HepG2 (cell line): Measurements from ENCODE around the gene NKAIN4. TPM values are rescaled to one million over a fixed set of nuclear protein-coding genes. Genes with fewer than 3 reads are reported as not detected.

ENCODE experiments used
- ATAC-seq: fragments of 200-7000 bp; cut with Tn5 transposase; 3 replicates; pipeline ENCODE4 v1.9.1; 2020; ENCODE audit warnings: mild to moderate bottlenecking, moderate library complexity
- BruUV-seq: library from RNA; stranded (reverse); fragments of 400-500 nt; replicated peaks from 2 replicates; lab custom pipeline; 2021; lab: Mats Ljungman, UMichigan
- CTCF ChIA-PET: fragments of 300-600 bp; formaldehyde crosslinking; extraction: SDS; loops from one replicate; lab custom pipeline; 2021; ENCODE audit warnings: low total read pairs, inconsistent platforms, low intra/inter-chr PET ratio; lab: Yijun Ruan, JAX
- POLR2A ChIA-PET: fragments of 350-600 bp; sonication (Branson Sonifier 250); formaldehyde crosslinking; loops from one replicate; lab custom pipeline; 2020; ENCODE audit warnings: antibody characterized with exemption, inconsistent platforms; lab: Yijun Ruan, JAX
- DNase-seq: peaks from one replicate; pipeline ENCODE4 v3.0.0-alpha.2; 2015; ENCODE audit warnings: low spot score
- FAIRE-seq: peaks from 3 replicates; lab custom pipeline; 2011; peaks lifted over from hg19 to GRCh38; lab: Jason Lieb, UNC
- H2AFZ ChIP-seq: one replicate; pipeline ENCODE4 v1.6.1; 2011; ENCODE audit warnings: low read length, inconsistent platforms
- H3K27ac ChIP-seq: fragments of 300-600 bp; 3 replicates; pipeline ENCODE4 v1.8.0; 2011; ENCODE audit warnings: mixed run types, mild to moderate bottlenecking, mixed read lengths, low read length, inconsistent platforms; ENCODE audit not compliant: insufficient read depth; ENCODE audit errors: extremely low read length
- H3K27me3 ChIP-seq, 2 experiments: fragments of 200-600 bp in 1 of 2; 2 replicates in 1 of 2; 3 replicates in 1 of 2; pipeline versions ENCODE4 v1.6.0 to v1.8.0; 2011; ENCODE audit warnings: low read length in 2 of 2, mild to moderate bottlenecking in 2 of 2, moderate library complexity in 2 of 2, inconsistent platforms in 1 of 2; ENCODE audit not compliant: insufficient read depth in 2 of 2, control insufficient read depth in 1 of 2
- H3K36me3 ChIP-seq, 2 experiments: fragments of 200-600 bp in 1 of 2; replicated peaks in 1 of 2; 2 replicates in 1 of 2; 3 replicates in 1 of 2; pipeline versions ENCODE4 v1.5.1 to v1.8.0; 2011; ENCODE audit warnings: low read length in 2 of 2, inconsistent platforms in 1 of 2; ENCODE audit not compliant: insufficient read depth in 2 of 2, control insufficient read depth in 1 of 2
- H3K4me1 ChIP-seq: 2 replicates; pipeline ENCODE4 v1.5.1; 2012; ENCODE audit warnings: low read length, inconsistent platforms; ENCODE audit not compliant: insufficient read depth
- H3K4me2 ChIP-seq: 2 replicates; pipeline ENCODE4 v1.6.0; 2011; ENCODE audit warnings: low read depth, low read length, inconsistent platforms
- H3K4me3 ChIP-seq, 3 experiments: fragments of 200-600 bp in 1 of 3; sonication (generic), shearing (Covaris generic) in 1 of 3; replicated peaks in 1 of 3; 2 replicates each; pipeline ENCODE4 v1.5.1; 2011 to 2016; ENCODE audit warnings: low read length in 3 of 3, inconsistent platforms in 2 of 3, low read depth in 2 of 3, mild to moderate bottlenecking in 2 of 3, control low read depth in 1 of 3, mixed read lengths in 1 of 3; ENCODE audit not compliant: insufficient read depth in 1 of 3
- H3K79me2 ChIP-seq: one replicate; pipeline ENCODE4 v1.6.1; 2011; ENCODE audit warnings: low read length, inconsistent platforms; ENCODE audit not compliant: insufficient read depth
- H3K9ac ChIP-seq: 2 replicates; pipeline ENCODE4 v1.6.0; 2011; ENCODE audit warnings: mild to moderate bottlenecking, low read depth, low read length, inconsistent platforms; ENCODE audit not compliant: insufficient read depth
- H3K9me3 ChIP-seq: 2 replicates; pipeline ENCODE4 v1.5.1; 2012; ENCODE audit warnings: mild to moderate bottlenecking, low read length
- H4K20me1 ChIP-seq: 2 replicates; pipeline ENCODE4 v1.6.0; 2011; ENCODE audit warnings: inconsistent platforms, mild to moderate bottlenecking, low read length, moderate library complexity; ENCODE audit not compliant: insufficient read depth
- ELF4 ChIP-seq: sonication (generic); formaldehyde crosslinking; IDR thresholded peaks from 2 replicates; pipeline ENCODE4 v1.5.0; 2020; ENCODE audit warnings: missing genetic modification reagents, mild to moderate bottlenecking, moderate library complexity, borderline replicate concordance
- EP300 ChIP-seq, 3 experiments: sonication (generic) in 1 of 3; formaldehyde crosslinking in 1 of 3; IDR thresholded peaks; 2 replicates each; pipeline versions ENCODE4 v1.5.1 to v1.6.1; 2011 to 2020; ENCODE audit warnings: low read depth in 2 of 3, low read length in 2 of 3, borderline replicate concordance in 1 of 3, improper control_type of control experiment in 1 of 3, mild to moderate bottlenecking in 1 of 3, missing genetic modification reagents in 1 of 3, moderate library complexity in 1 of 3
- FOXO1 ChIP-seq: sonication (generic); formaldehyde crosslinking; IDR thresholded peaks from 2 replicates; pipeline ENCODE4 v1.4.0; 2020; ENCODE audit warnings: missing genetic modification reagents
- GLI4 ChIP-seq: sonication (generic); formaldehyde crosslinking; IDR thresholded peaks from 2 replicates; pipeline ENCODE4 v1.5.1; 2020; ENCODE audit warnings: missing genetic modification reagents, mild to moderate bottlenecking, moderate library complexity, borderline replicate concordance
- HMG20A ChIP-seq: IDR thresholded peaks from 2 replicates; pipeline ENCODE4 v1.6.1; 2016; ENCODE audit warnings: borderline replicate concordance
- HMGXB3 ChIP-seq: sonication (generic); formaldehyde crosslinking; IDR thresholded peaks from 2 replicates; pipeline ENCODE4 v1.4.0; 2020; ENCODE audit warnings: missing genetic modification reagents, borderline replicate concordance
- KDM5B ChIP-seq: sonication (generic); formaldehyde crosslinking; IDR thresholded peaks from 2 replicates; pipeline ENCODE4 v1.4.0; 2020; ENCODE audit warnings: missing genetic modification reagents, mild to moderate bottlenecking, borderline replicate concordance
- NBN ChIP-seq: fragments of 450-650 bp; conservative IDR thresholded peaks from 2 replicates; pipeline ENCODE4 v1.6.1; 2017
- ONECUT2 ChIP-seq: sonication (generic); formaldehyde crosslinking; IDR thresholded peaks from 2 replicates; pipeline ENCODE4 v1.4.0; 2020; ENCODE audit warnings: missing genetic modification reagents
- REPIN1 ChIP-seq: sonication (generic); formaldehyde crosslinking; IDR thresholded peaks from 2 replicates; pipeline ENCODE4 v1.8.0; 2022; ENCODE audit warnings: missing genetic modification reagents, low read depth, mild to moderate bottlenecking, borderline replicate concordance
- SNAI1 ChIP-seq: sonication (generic); formaldehyde crosslinking; IDR thresholded peaks from 2 replicates; pipeline ENCODE4 v1.5.0; 2020; ENCODE audit warnings: mild to moderate bottlenecking, missing genetic modification reagents, borderline replicate concordance
- TOE1 ChIP-seq: sonication (generic); formaldehyde crosslinking; IDR thresholded peaks from 2 replicates; pipeline ENCODE4 v1.4.0; 2020; ENCODE audit warnings: mild to moderate bottlenecking, missing genetic modification reagents
- ZNF496 ChIP-seq: sonication (generic); formaldehyde crosslinking; IDR thresholded peaks from 2 replicates; pipeline ENCODE4 v1.8.1; 2023; ENCODE audit warnings: mild to moderate bottlenecking, moderate library complexity, missing genetic modification reagents; ENCODE audit not compliant: insufficient replicate concordance
- ZNF615 ChIP-seq: sonication (generic); formaldehyde crosslinking; IDR thresholded peaks from 2 replicates; pipeline ENCODE4 v1.5.0; 2020; ENCODE audit warnings: mild to moderate bottlenecking, missing genetic modification reagents, borderline replicate concordance
- ZSCAN12 ChIP-seq: sonication (generic); formaldehyde crosslinking; IDR thresholded peaks from 2 replicates; pipeline ENCODE4 v1.9.0; 2021; ENCODE audit warnings: mild to moderate bottlenecking, missing genetic modification reagents
- WGBS: methylation state at CpG from one replicate; pipeline ENCODE4 v1.1.6; 2017; ENCODE audit warnings: low lambda C conversion rate; 5-methylcytosine and 5-hydroxymethylcytosine counted together
- in situ Hi-C: cut with HindIII; loops from 2 replicates; pipeline ENCODE4 v1.10.0; 2017; ENCODE audit warnings: low pct_unique_long_range_greater_than_20kb; ENCODE audit not compliant: extremely low pct_ligation_motif_present
- intact Hi-C: fragments of 100-400 bp; cut with micrococcal nuclease; formaldehyde crosslinking; loops from one replicate; pipeline ENCODE4 v1.10.0; 2022; ENCODE audit not compliant: unreplicated experiment
- polyA plus RNA-seq, 8 experiments: library from polyadenylated mRNA; depleted of rRNA in 3 of 8; stranded (reverse) in 7 of 8; unstranded in 1 of 8; fragments of >200 nt; fragmentation: Illumina TruSeq in 4 of 8; extraction: Trizol in 4 of 8; gene quantifications; 2 replicates each; pipeline versions ENCODE4 v1.2.1 to v1.2.3, GENCODE V29; 2011 to 2016; ENCODE audit warnings: low read depth in 4 of 8, missing spikeins in 1 of 8, mixed read lengths in 1 of 8; ENCODE audit not compliant: insufficient read depth in 1 of 8
- total RNA-seq, 5 experiments: library from RNA; depleted of rRNA; stranded (reverse); fragments of >200 nt; fragmentation: Illumina TruSeq; extraction: Trizol; gene quantifications; 2 replicates each; pipeline ENCODE4 v1.2.3, GENCODE V29; 2016; ENCODE audit warnings: low read depth in 1 of 5
- TF ChIP-seq, protein P1 (sequence below): IDR thresholded peaks from 2 replicates; pipeline ENCODE4 v1.6.1; 2018; ENCODE audit warnings: missing genetic modification reagents
- TF ChIP-seq, protein P2 (sequence below): sonication (generic); formaldehyde crosslinking; IDR thresholded peaks from 2 replicates; pipeline ENCODE4 v1.4.0; 2020; ENCODE audit warnings: missing genetic modification reagents

Gene NKAIN4
- total and polyA plus RNA-seq, 2 of the 13 experiments (the other 11 are each of a cell fraction or from before 2014, with no cell fraction given): not detected

DNA sequence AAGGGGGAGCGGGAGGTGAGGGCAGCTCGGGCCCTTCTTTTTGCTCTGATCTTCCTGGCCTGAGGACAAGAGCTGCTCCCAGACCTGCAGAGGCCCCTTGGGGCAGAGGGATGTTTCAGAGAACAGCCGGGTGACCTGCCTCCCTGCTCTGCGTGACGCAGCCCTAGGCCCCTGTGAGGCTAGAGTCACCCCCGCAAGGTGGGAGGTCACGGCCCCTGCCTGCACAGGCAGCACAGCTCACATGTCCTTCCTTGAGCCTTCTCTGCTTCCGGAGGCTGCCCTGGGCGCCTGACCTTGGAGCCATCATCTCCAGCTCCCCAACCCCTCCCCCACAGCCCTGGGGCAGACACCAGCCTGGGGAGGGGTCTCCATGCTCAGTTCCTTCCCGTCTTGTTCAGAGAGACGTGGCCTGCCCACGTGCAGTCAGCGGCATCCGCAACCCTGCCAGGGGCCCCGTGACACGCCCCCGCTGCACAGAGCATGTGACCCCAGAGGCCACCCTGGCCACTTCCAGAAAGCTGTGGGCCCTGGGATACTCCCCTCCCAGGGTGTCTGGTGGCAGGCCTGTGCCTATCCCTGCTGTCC lies 18.8 kb downstream of the NKAIN4 start, which contains the start of gene BIRC7:
BIRC7 (plus strand) TSS at position 507 of the 585 bp plus-strand sequence. CDS start 192 bp downstream, outside the sequence.
- 5% methylated on average over 15 of the region's 17 CpGs for WGBS
- Histone ChIP-seq H3K9ac (no peak within 1 kb of the TSS), H3K4me3 (peak within 1 kb of the TSS in 2 of 3 experiments; percentile 48 to 58; a peak in 3 of 6 replicates), H3K9me3 (no peaks in the 10 kb centered on the region), H3K27ac (no peak within 1 kb of the TSS), H3K27me3 (peaks cover 16 to 69% of the 10 kb centered on the region in 2 experiments), H3K4me1 (peaks cover 51% of the 10 kb centered on the region), H3K4me2 (peak within 1 kb of the TSS; percentile 65), H3K36me3 (no peaks in the 10 kb centered on the region), H2AFZ (no peak within 1 kb of the TSS), H4K20me1 (no peaks in the 10 kb centered on the region), H3K79me2 (no peaks in the 10 kb centered on the region)
- ATAC-seq: peak; percentile 10
- ChIA-PET POLR2A (interaction anchor here (1.2 to 2.0 kb wide), 2 partner anchors 12 to 19 kb away, joined by 4 to 6 read pairs; no protein-coding TSS in a partner anchor), CTCF (interaction anchor here (1.1 kb wide), 1 partner anchor 12 kb away, joined by 4 read pairs; no protein-coding TSS in a partner anchor)
- BruUV-seq: no TSS peak
- intact Hi-C loops (no loop called here), in situ Hi-C loops (no loop called here)
- FAIRE-seq: no peak
- DNase-seq: no peak
- TF ChIP-seq FOXO1 (no peak), REPIN1 (no peak), TOE1 (CRISPR knock-in tag) (no peak), GLI4 (no peak), NBN (no peak), ELF4 (CRISPR knock-in tag) (no peak), ZSCAN12 (no peak), SNAI1 (no peak), KDM5B (peak; percentile 62; the same call in 1 of the 2 replicates), HMGXB3 (CRISPR knock-in tag) (no peak), ONECUT2 (CRISPR knock-in tag) (no peak), ZNF615 (CRISPR knock-in tag) (no peak), ZNF496 (CRISPR knock-in tag) (no peak), HMG20A (no peak), EP300 (IDR thresholded peaks at IDR 0.05; ENCODE audit: low read depth in 2 of 2, low read length in 2 of 2) (no peak), EP300 (CRISPR knock-in tag; IDR thresholded peaks at IDR 0.05; ENCODE audit: borderline replicate concordance) (no peak)
- TF ChIP-seq, protein P1, sequence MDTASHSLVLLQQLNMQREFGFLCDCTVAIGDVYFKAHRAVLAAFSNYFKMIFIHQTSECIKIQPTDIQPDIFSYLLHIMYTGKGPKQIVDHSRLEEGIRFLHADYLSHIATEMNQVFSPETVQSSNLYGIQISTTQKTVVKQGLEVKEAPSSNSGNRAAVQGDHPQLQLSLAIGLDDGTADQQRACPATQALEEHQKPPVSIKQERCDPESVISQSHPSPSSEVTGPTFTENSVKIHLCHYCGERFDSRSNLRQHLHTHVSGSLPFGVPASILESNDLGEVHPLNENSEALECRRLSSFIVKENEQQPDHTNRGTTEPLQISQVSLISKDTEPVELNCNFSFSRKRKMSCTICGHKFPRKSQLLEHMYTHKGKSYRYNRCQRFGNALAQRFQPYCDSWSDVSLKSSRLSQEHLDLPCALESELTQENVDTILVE (CRISPR knock-in tag): no peak
- TF ChIP-seq, protein P2, sequence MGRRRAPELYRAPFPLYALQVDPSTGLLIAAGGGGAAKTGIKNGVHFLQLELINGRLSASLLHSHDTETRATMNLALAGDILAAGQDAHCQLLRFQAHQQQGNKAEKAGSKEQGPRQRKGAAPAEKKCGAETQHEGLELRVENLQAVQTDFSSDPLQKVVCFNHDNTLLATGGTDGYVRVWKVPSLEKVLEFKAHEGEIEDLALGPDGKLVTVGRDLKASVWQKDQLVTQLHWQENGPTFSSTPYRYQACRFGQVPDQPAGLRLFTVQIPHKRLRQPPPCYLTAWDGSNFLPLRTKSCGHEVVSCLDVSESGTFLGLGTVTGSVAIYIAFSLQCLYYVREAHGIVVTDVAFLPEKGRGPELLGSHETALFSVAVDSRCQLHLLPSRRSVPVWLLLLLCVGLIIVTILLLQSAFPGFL (CRISPR knock-in tag): no peak
